Liver (tissue), 9 donors: ENCODE data around the gene TBC1D10B. TPM values are rescaled to one million over a fixed set of nuclear protein-coding genes. Genes with fewer than 3 reads are reported as not detected.

Experiments
- DNase-seq: peaks from one replicate; pipeline ENCODE4 v3.0.0-alpha.2; 2017; ENCODE audit warnings: low spot score
- H3K27ac ChIP-seq, 2 donors: one replicate each; pipeline ENCODE4 v1.7.0; 2013; ENCODE audit warnings: inconsistent platforms in 2 of 2, low read length in 2 of 2, control low read depth in 1 of 2, low read depth in 1 of 2, mild to moderate bottlenecking in 1 of 2
- H3K27me3 ChIP-seq, 4 donors: one replicate each; pipeline versions ENCODE4 v1.6.1 to v1.7.0; 2013; ENCODE audit warnings: low read length in 3 of 4, inconsistent platforms in 1 of 4, mild to moderate bottlenecking in 1 of 4, moderate library complexity in 1 of 4; ENCODE audit not compliant: control insufficient read depth in 4 of 4, insufficient read depth in 4 of 4
- H3K36me3 ChIP-seq, 4 donors: one replicate each; pipeline versions ENCODE4 v1.6.1 to v1.7.0; 2013; ENCODE audit warnings: low read length in 3 of 4, mild to moderate bottlenecking in 3 of 4, low read depth in 1 of 4, moderate library complexity in 1 of 4; ENCODE audit not compliant: control insufficient read depth in 4 of 4, insufficient read depth in 3 of 4
- H3K4me1 ChIP-seq, 4 donors: one replicate each; pipeline versions ENCODE4 v1.6.1 to v1.7.0; 2013; ENCODE audit warnings: low read length in 3 of 4, mild to moderate bottlenecking in 3 of 4, moderate library complexity in 1 of 4; ENCODE audit not compliant: control insufficient read depth in 4 of 4, insufficient read depth in 4 of 4
- H3K4me3 ChIP-seq, 3 donors: one replicate each; pipeline versions ENCODE4 v1.6.1 to v1.7.0; 2013; ENCODE audit warnings: low read length in 3 of 3, control low read depth in 1 of 3, low read depth in 1 of 3, mild to moderate bottlenecking in 1 of 3
- H3K9ac ChIP-seq, 2 donors: one replicate each; pipeline ENCODE4 v1.7.0; 2013; ENCODE audit warnings: low read length in 2 of 2, mild to moderate bottlenecking in 2 of 2, moderate library complexity in 2 of 2, control low read depth in 1 of 2, low read depth in 1 of 2
- H3K9me3 ChIP-seq, 4 donors: one replicate each; pipeline versions ENCODE4 v1.6.1 to v1.7.0; 2013; ENCODE audit warnings: low read length in 3 of 4; ENCODE audit not compliant: control insufficient read depth in 4 of 4
- ATF3 ChIP-seq: IDR thresholded peaks from 2 replicates; pipeline ENCODE4 v1.6.1; 2016; ENCODE audit warnings: antibody characterized with exemption
- EGR1 ChIP-seq, 2 donors: IDR thresholded peaks; 2 replicates each; pipeline ENCODE4 v1.6.1; 2016 to 2018; ENCODE audit warnings: antibody characterized with exemption in 2 of 2, low read depth in 2 of 2
- FOXA1 ChIP-seq: IDR thresholded peaks from 2 replicates; pipeline ENCODE4 v1.6.1; 2016; ENCODE audit warnings: antibody characterized with exemption
- FOXA2 ChIP-seq: IDR thresholded peaks from 2 replicates; pipeline ENCODE4 v1.6.1; 2016; ENCODE audit warnings: antibody characterized with exemption
- HNF4A ChIP-seq, 2 donors: conservative IDR thresholded peaks; 2 replicates each; pipeline ENCODE4 v1.6.1; 2016; ENCODE audit warnings: antibody characterized with exemption in 2 of 2, mild to moderate bottlenecking in 2 of 2
- JUND ChIP-seq, 2 donors: IDR thresholded peaks; 2 replicates each; pipeline ENCODE4 v1.6.1; 2016; ENCODE audit warnings: antibody characterized with exemption in 2 of 2
- RAD21 ChIP-seq, 2 donors: IDR thresholded peaks; 2 replicates each; pipeline ENCODE4 v1.6.1; 2016; ENCODE audit warnings: antibody characterized with exemption in 2 of 2, mild to moderate bottlenecking in 2 of 2
- REST ChIP-seq: IDR thresholded peaks from 2 replicates; pipeline ENCODE4 v1.6.1; 2016; ENCODE audit warnings: antibody characterized with exemption, mild to moderate bottlenecking
- RXRA ChIP-seq, 2 donors: IDR thresholded peaks; 2 replicates each; pipeline ENCODE4 v1.6.1; 2017 to 2018; ENCODE audit warnings: antibody characterized with exemption in 2 of 2, mild to moderate bottlenecking in 1 of 2
- TAF1 ChIP-seq: conservative IDR thresholded peaks from 2 replicates; pipeline ENCODE4 v1.6.1; 2016; ENCODE audit warnings: antibody characterized with exemption, mild to moderate bottlenecking
- YY1 ChIP-seq: IDR thresholded peaks from 2 replicates; pipeline ENCODE4 v1.6.1; 2016; ENCODE audit warnings: antibody characterized with exemption, mild to moderate bottlenecking
- ZBTB33 ChIP-seq: IDR thresholded peaks from 2 replicates; pipeline ENCODE4 v1.6.1; 2016; ENCODE audit warnings: antibody characterized with exemption
- WGBS: extraction: QIAGEN DNeasy Blood & Tissue Kit; methylation state at CpG from one replicate; pipeline ENCODE4 v1.1.7; 2013; 5-methylcytosine and 5-hydroxymethylcytosine counted together
- polyA plus RNA-seq, 2 donors: library from polyadenylated mRNA; stranded (reverse) in 1 of 2; unstranded in 1 of 2; fragments of 200-250 nt in 1 of 2; fragments of >200 nt in 1 of 2; fragmentation: Nextera tagmentation in 1 of 2; extraction: Ambion mirVana in 1 of 2; gene quantifications; one replicate each; pipeline versions ENCODE4 v1.2.1 to v1.2.3, GENCODE V29; 2013 to 2015
- total RNA-seq, 2 donors: library from RNA; depleted of rRNA; stranded (reverse); fragments of >200 nt; gene quantifications; one replicate each; pipeline ENCODE4 v1.2.3, GENCODE V29; 2014
- donor health status: healthy.
- donor health status: healthy.
- donor health status: healthy.
- donor health status: healthy.
- donor health status: healthy.

The TBC1D10B gene
- total and polyA plus RNA-seq, 4 donors: 3.6 to 16.5 (median 12.6) TPM

GRCh38 chr16:30369091-30369937 lies 980 bp downstream of the TBC1D10B start (continued):
- TF ChIP-seq REST: no peak

GRCh38 chr16:30368792-30369090 lies 1.6 kb downstream of the TBC1D10B start:
- Histone ChIP-seq H3K4me1 (peaks cover 0 to 35% (median 29%) of the 10 kb centered on the region in 4 donors), H3K4me3 (peak overlapping the region; percentile 66 to 81 (median 68)), H3K27ac (peak overlapping the region; percentile 29 to 59)

GRCh38 chr16:30368122-30368791 lies 2.0 kb downstream of the TBC1D10B start:
- H3K4me3 ChIP-seq: peak overlapping the region; percentile 66 to 81 (median 68)
- 10% methylated on average over 8 of the region's 8 CpGs for WGBS
- peak overlapping the region; percentile 16 to 66 for H3K9ac ChIP-seq
- DNase-seq: no peak
- no peaks in the 10 kb centered on the region for H3K9me3 ChIP-seq
- no peak for TF ChIP-seq RXRA (IDR thresholded peaks at IDR 0.05)
- peaks cover 0 to 35% (median 29%) of the 10 kb centered on the region in 4 donors for H3K4me1 ChIP-seq
- peaks cover 3 to 9% (median 7%) of the 10 kb centered on the region in 4 donors for H3K36me3 ChIP-seq
- H3K27me3 ChIP-seq: no peaks in the 10 kb centered on the region
- peak overlapping the region; percentile 29 to 59 for H3K27ac ChIP-seq

More at GRCh38 chr16:30368792-30369090, 1.6 kb downstream of the TBC1D10B start:
- Histone ChIP-seq H3K9me3 (no peaks in the 10 kb centered on the region), H3K9ac (peak overlapping the region; percentile 16 to 66), H3K27me3 (no peaks in the 10 kb centered on the region), H3K36me3 (peaks cover 3 to 8% (median 7%) of the 10 kb centered on the region in 4 donors)
- 19% methylated on average over 4 of the region's 4 CpGs for WGBS
- no peak for TF ChIP-seq RAD21 (IDR thresholded peaks at IDR 0.05)
- peak in 1 of 2 donors; percentile 10 for TF ChIP-seq HNF4A (conservative IDR thresholded peaks at IDR 0.05)
- DNase-seq: no peak

GRCh38 chr16:30367349-30368009 lies 2.8 kb downstream of the TBC1D10B start:
- peak overlapping the region in 2 of 3 donors; percentile 27 to 81 for H3K4me3 ChIP-seq
- H3K27me3 ChIP-seq: no peaks in the 10 kb centered on the region
- H3K9ac ChIP-seq: no peak overlapping the region
- 37% methylated on average over 10 of the region's 10 CpGs for WGBS
- DNase-seq: no peak
- H3K27ac ChIP-seq: peak overlapping the region; percentile 14 to 48
- no peaks in the 10 kb centered on the region for H3K9me3 ChIP-seq
- H3K4me1 ChIP-seq: peaks cover 0 to 35% (median 29%) of the 10 kb centered on the region in 4 donors
- H3K36me3 ChIP-seq: peaks cover 3 to 12% (median 7%) of the 10 kb centered on the region in 4 donors
- TF ChIP-seq RXRA (IDR thresholded peaks at IDR 0.05): peak; percentile 86 to 96
- TF ChIP-seq ATF3: no peak
- TF ChIP-seq YY1: peak; percentile 87
- TF ChIP-seq FOXA1: peak; percentile 52
- peak; percentile 51 to 55 for TF ChIP-seq RAD21 (IDR thresholded peaks at IDR 0.05)
- peak in 1 of 2 donors; percentile 33 for TF ChIP-seq JUND (IDR thresholded peaks at IDR 0.05)
- peak; percentile 93 for TF ChIP-seq REST
- TF ChIP-seq TAF1: no peak
- no peak for TF ChIP-seq EGR1 (IDR thresholded peaks at IDR 0.05; ENCODE audit: low read depth in 2 of 2)
- TF ChIP-seq FOXA2: peak; percentile 18
- TF ChIP-seq ZBTB33: no peak
